ENCODE data around the gene PSD. TPM values are rescaled to one million over a fixed set of nuclear protein-coding genes. Genes with fewer than 3 reads are reported as not detected.

Gene PSD
- total and polyA plus RNA-seq, 12 donors = 0.19 to 1.5 (median 0.42) TPM; not detected in 1

GRCh38 chr10:102368077-102368476, 50.5 kb downstream of the PSD start:
- intact Hi-C loops (cut with DNase I) = loop anchor here in 1 of 10 donors (10.0 kb wide), 1 partner anchor 203 kb away; no protein-coding TSS in a partner anchor
- TF ChIP-seq, protein P1, sequence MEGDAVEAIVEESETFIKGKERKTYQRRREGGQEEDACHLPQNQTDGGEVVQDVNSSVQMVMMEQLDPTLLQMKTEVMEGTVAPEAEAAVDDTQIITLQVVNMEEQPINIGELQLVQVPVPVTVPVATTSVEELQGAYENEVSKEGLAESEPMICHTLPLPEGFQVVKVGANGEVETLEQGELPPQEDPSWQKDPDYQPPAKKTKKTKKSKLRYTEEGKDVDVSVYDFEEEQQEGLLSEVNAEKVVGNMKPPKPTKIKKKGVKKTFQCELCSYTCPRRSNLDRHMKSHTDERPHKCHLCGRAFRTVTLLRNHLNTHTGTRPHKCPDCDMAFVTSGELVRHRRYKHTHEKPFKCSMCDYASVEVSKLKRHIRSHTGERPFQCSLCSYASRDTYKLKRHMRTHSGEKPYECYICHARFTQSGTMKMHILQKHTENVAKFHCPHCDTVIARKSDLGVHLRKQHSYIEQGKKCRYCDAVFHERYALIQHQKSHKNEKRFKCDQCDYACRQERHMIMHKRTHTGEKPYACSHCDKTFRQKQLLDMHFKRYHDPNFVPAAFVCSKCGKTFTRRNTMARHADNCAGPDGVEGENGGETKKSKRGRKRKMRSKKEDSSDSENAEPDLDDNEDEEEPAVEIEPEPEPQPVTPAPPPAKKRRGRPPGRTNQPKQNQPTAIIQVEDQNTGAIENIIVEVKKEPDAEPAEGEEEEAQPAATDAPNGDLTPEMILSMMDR (IDR thresholded peaks at IDR 0.05) = no peak
- H3K4me3 ChIP-seq = no peak overlapping the region
- H3K9me3 ChIP-seq = peaks cover 0 to 10% (median 0%) of the 10 kb centered on the region in 11 donors
- H3K4me1 ChIP-seq = no peaks in the 10 kb centered on the region
- DNase-seq (no peak), ATAC-seq (no peak)
- H3K27ac ChIP-seq = no peak overlapping the region
- 58 to 76% methylated on average over 3 of the region's 3 CpGs for WGBS, 2 donors
- peaks cover 0 to 100% (median 90%) of the 10 kb centered on the region in 9 donors for H3K36me3 ChIP-seq
- no peaks in the 10 kb centered on the region for H3K27me3 ChIP-seq

DNA sequence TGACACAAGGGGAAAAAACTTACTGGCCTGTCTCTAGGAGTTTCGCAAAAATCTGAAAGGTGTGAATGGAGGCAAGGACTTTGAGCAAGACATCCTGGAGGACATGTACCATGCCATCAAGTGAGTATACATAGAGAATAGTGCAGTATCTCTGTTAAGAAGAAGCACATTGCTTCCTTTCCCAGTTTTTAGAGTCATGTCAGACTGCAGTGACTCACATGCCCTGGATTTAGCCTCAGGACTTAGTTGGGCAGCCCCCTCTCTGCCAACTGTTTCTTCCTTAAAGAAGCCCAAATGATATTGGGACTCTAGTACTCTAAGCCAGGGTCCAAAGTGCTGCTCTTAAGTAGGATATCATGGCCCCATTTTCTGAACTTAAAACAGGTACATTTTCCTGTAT, 51.1 kb downstream of the PSD start:
- TF ChIP-seq, protein P1 (IDR thresholded peaks at IDR 0.05) = no peak
- Histone ChIP-seq H3K4me3 (no peak overlapping the region), H3K4me1 (no peaks in the 10 kb centered on the region), H3K27me3 (no peaks in the 10 kb centered on the region), H3K36me3 (peaks cover 0 to 100% (median 96%) of the 10 kb centered on the region in 9 donors), H3K9me3 (peaks cover 0 to 10% (median 0%) of the 10 kb centered on the region in 11 donors), H3K27ac (no peak overlapping the region)
- WGBS, 2 donors = 100% methylated on average over 1 of the region's 1 CpG
- intact Hi-C loops (cut with DNase I) = loop anchor here in 1 of 10 donors (10.0 kb wide), 1 partner anchor 203 kb away; no protein-coding TSS in a partner anchor
- DNase-seq = no peak
- no peak for ATAC-seq

DNA sequence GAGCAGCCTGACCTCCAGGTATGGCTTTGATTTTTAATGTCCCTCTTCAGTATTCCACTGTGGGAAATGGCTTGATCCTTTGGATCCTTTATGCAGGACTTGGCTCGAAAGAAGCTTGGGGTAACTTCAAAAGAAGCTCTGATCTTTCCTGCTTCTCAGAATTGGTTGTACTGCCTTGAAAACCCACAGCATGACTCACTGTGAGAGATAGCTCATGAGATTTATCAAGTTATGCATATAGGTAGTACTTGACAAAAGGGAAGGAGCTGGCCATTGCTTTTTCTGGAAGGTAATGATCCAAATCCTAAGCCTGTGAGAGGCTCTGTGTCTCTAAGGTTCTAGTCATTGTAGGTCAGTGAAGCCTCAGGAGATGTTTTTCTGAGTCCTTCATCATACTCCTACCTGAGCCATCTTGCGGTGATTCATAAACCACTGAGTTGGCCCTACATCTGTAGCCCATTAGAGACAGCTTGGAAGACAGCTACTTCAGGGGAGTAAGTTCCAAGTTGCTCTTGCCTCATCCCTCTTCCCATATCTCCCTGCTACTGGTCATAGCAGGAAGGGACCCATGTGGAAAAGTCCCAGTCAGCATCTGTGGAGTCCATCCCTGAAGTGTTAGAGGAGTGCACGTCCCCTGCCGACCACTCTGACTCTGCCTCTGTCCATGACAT, 59.7 kb downstream of the PSD start:
- Histone ChIP-seq H3K27me3 (no peaks in the 10 kb centered on the region), H3K36me3 (peaks cover 0 to 100% (median 74%) of the 10 kb centered on the region in 9 donors), H3K4me3 (no peak overlapping the region), H3K27ac (no peak overlapping the region), H3K4me1 (no peaks in the 10 kb centered on the region), H3K9me3 (no peaks in the 10 kb centered on the region)
- TF ChIP-seq, protein P1 (IDR thresholded peaks at IDR 0.05) = no peak
- intact Hi-C loops (cut with DNase I) = loop anchor here in 1 of 10 donors (10.0 kb wide), 1 partner anchor 194 kb away; no protein-coding TSS in a partner anchor
- WGBS, 2 donors = 87 to 88% methylated on average over 4 of the region's 4 CpGs
- no peak for DNase-seq
- no peak for ATAC-seq

DNA sequence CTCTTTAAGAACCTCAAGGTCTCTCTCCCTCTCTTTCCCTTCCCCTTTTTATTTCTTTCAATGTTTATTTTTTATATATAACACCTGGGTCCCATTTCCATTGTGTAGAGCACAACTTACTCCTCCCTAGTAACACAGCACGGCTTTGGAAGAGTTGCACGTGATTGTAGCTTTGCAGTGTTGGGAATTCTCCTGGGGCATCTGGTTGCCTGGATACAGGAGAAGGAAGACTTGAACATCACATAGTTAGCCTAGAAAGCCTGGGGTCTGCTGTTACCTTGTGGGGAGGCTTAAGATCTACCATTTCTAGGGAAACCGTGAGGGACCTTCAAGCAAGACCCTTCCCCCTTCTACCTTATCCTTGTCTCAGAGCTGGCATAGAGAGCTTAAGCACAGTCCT, 64.1 kb downstream of the PSD start:
- TF ChIP-seq, protein P1 (IDR thresholded peaks at IDR 0.05) = no peak
- ATAC-seq (no peak), DNase-seq (no peak)
- Histone ChIP-seq H3K4me3 (no peak overlapping the region), H3K36me3 (peaks cover 0 to 100% (median 60%) of the 10 kb centered on the region in 9 donors), H3K4me1 (no peaks in the 10 kb centered on the region), H3K27ac (no peak overlapping the region), H3K27me3 (no peaks in the 10 kb centered on the region), H3K9me3 (no peaks in the 10 kb centered on the region)
- WGBS, 2 donors = 73 to 77% methylated on average over 3 of the region's 3 CpGs
- intact Hi-C loops (cut with DNase I) = loop anchor here in 7 of 10 donors (5.0 to 10.0 kb wide), 3 partner anchors 182 to 190 kb away; no protein-coding TSS in a partner anchor

Small RNA genes within 50 kb of the gene (microRNA-seq; reads per million reads assigned to microRNA genes)
- 171 to 985 reads per million in 2 donors for gene MIR146B

Other genes with a start within 250 kb of the PSD start
- under 1 TPM in 3 of 10 donors, not detected in 7; 0.22 to 0.45 (median 0.30) TPM for gene ELOVL3, start 192.5 kb downstream of the PSD start, total RNA-seq
- gene ELOVL3, start 192.5 kb downstream of the PSD start, polyA plus RNA-seq = under 1 TPM in 1 of 2 donors, not detected in 1; 0.23 TPM
- gene PITX3, start 177.3 kb downstream of the PSD start, total RNA-seq = 1 to 10 TPM in 4 of 10 donors, under 1 TPM in 6; 0.21 to 2.8 (median 0.86) TPM
- gene PITX3, start 177.3 kb downstream of the PSD start, polyA plus RNA-seq = 10 to 100 TPM in 1 of 2 donors, 1 to 10 TPM in 1; 1.8 to 10.4 TPM
- gene GBF1, start 173.3 kb downstream of the PSD start, total RNA-seq = 10 to 100 TPM; 43.6 to 60.5 (median 50.7) TPM
- 10 to 100 TPM; 20.7 to 25.6 TPM for gene GBF1, start 173.3 kb downstream of the PSD start, polyA plus RNA-seq
- 10 to 100 TPM in 9 of 10 donors, 1 to 10 TPM in 1; 9.9 to 40.0 (median 15.7) TPM for gene NFKB2, start 23.1 kb downstream of the PSD start, total RNA-seq
- gene NFKB2, start 23.1 kb downstream of the PSD start, polyA plus RNA-seq = 10 to 100 TPM; 19.7 to 19.8 TPM
- 10 to 100 TPM in 5 of 10 donors, 1 to 10 TPM in 5; 6.7 to 10.5 (median 9.9) TPM for gene FBXL15, start 2.1 kb upstream of the PSD start, total RNA-seq
- gene FBXL15, start 2.1 kb upstream of the PSD start, polyA plus RNA-seq = 10 to 100 TPM; 10.4 to 19.2 TPM
- gene CUEDC2, start 13.8 kb upstream of the PSD start, total RNA-seq = 10 to 100 TPM; 65.7 to 84.3 (median 79.1) TPM
- 10 to 100 TPM; 60.0 to 81.7 TPM for gene CUEDC2, start 13.8 kb upstream of the PSD start, polyA plus RNA-seq
- not detected for gene C10orf95, start 32.8 kb upstream of the PSD start, total RNA-seq
- not detected for gene C10orf95, start 32.8 kb upstream of the PSD start, polyA plus RNA-seq
- gene ACTR1A, start 83.9 kb upstream of the PSD start, total RNA-seq = 100 to 1,000 TPM in 8 of 10 donors, 10 to 100 TPM in 2; 90.1 to 138 (median 110) TPM
- 100 to 1,000 TPM; 102 to 113 TPM for gene ACTR1A, start 83.9 kb upstream of the PSD start, polyA plus RNA-seq
- gene SUFU, start 85.2 kb upstream of the PSD start, total RNA-seq = 10 to 100 TPM in 1 of 10 donors, 1 to 10 TPM in 9; 5.7 to 10.1 (median 7.5) TPM
- 1 to 10 TPM; 3.3 to 4.9 TPM for gene SUFU, start 85.2 kb upstream of the PSD start, polyA plus RNA-seq
- 100 to 1,000 TPM in 4 of 10 donors, 10 to 100 TPM in 6; 82.6 to 147 (median 90.4) TPM for gene TRIM8, start 225.7 kb upstream of the PSD start, total RNA-seq
- 10 to 100 TPM; 27.9 to 67.0 TPM for gene TRIM8, start 225.7 kb upstream of the PSD start, polyA plus RNA-seq

Data from heart right ventricle (tissue), 16 donors.